NB4 (cell line): Measurements from ENCODE around the gene PLA2G3.

Experiments
- DNase-seq: peaks from one replicate; pipeline ENCODE4 v3.0.0; 2010; ENCODE audit warnings: low read depth
- H3K4me3 ChIP-seq: one replicate; pipeline ENCODE4 v1.5.1; 2011; ENCODE audit warnings: mild to moderate bottlenecking, low read depth, low read length, moderate library complexity
- CTCF ChIP-seq: IDR thresholded peaks from one replicate; pipeline ENCODE4 v1.5.1; 2012; ENCODE audit warnings: low read depth, low read length
- MAX ChIP-seq: IDR thresholded peaks from 2 replicates; pipeline ENCODE4 v1.6.1; 2011; ENCODE audit warnings: low read depth, low read length
- MYC ChIP-seq: IDR thresholded peaks from 2 replicates; pipeline ENCODE4 v1.6.1; 2011; ENCODE audit warnings: low read depth, low read length
- POLR2A ChIP-seq: IDR thresholded peaks from 2 replicates; pipeline ENCODE4 v1.6.1; 2011; ENCODE audit warnings: mild to moderate bottlenecking; ENCODE audit not compliant: insufficient read length; ENCODE audit errors: extremely low read depth

Gene PLA2G3

GRCh38 chr22:31089160-31090100 is 50.9 kb downstream of the PLA2G3 start:
- TF ChIP-seq CTCF (peak; percentile 82), POLR2A (no peak)
- DNase-seq: peak; percentile 53
- no peak overlapping the region for H3K4me3 ChIP-seq

- no peak overlapping the region for H3K4me3 ChIP-seq
- TF ChIP-seq MYC (no peak), CTCF (no peak), POLR2A (no peak), MAX (no peak)
- DNase-seq: no peak
Observed at GRCh38 chr22:31088233-31088986, 51.9 kb downstream of the PLA2G3 start.

- TF ChIP-seq POLR2A (no peak), CTCF (no peak), MYC (no peak), MAX (no peak)
- DNase-seq: no peak
- H3K4me3 ChIP-seq: no peak overlapping the region
Observed at GRCh38 chr22:31087744-31088215, 52.5 kb downstream of the PLA2G3 start.

- H3K4me3 ChIP-seq: no peak overlapping the region
- TF ChIP-seq MYC (no peak), POLR2A (no peak), CTCF (no peak), MAX (no peak)
- no peak for DNase-seq
Observed at GRCh38 chr22:31086703-31087330, 53.5 kb downstream of the PLA2G3 start.

- TF ChIP-seq MYC (no peak), POLR2A (no peak), MAX (no peak), CTCF (no peak)
- peak overlapping the region; percentile 60 for H3K4me3 ChIP-seq
- DNase-seq: no peak
Observed at GRCh38 chr22:31085928-31086327, 54.4 kb downstream of the PLA2G3 start.
